Stimulated activated naive B cell treated with anti-CD40 and anti-IgM and Interleukin-4, amounts not matched to agents 10 μg/mL and 1 μg/mL and 100 μg/mL, for 72 hours (primary cell): Measurements from ENCODE around the gene ZKSCAN2.

Experiments
- ATAC-seq, 2 donors: fragments of 150-1000 bp; cut with Tn5 transposase; replicated peaks; 2 replicates each; pipeline ENCODE4 v1.10.0; 2021; ENCODE audit warnings: moderate library complexity in 1 of 2
- DNase-seq: peaks from one replicate; pipeline ENCODE4 v3.0.0; 2021
- H3K27ac Mint-ChIP-seq: one replicate; pipeline ENCODE4 v1.8.0; 2022; ENCODE audit warnings: mild to moderate bottlenecking, mixed read lengths
- H3K27me3 Mint-ChIP-seq, 2 donors: one replicate each; pipeline ENCODE4 v1.8.0; 2022; ENCODE audit warnings: mixed read lengths in 2 of 2
- H3K36me3 Mint-ChIP-seq, 2 donors: one replicate each; pipeline ENCODE4 v1.8.0; 2022; ENCODE audit warnings: mixed read lengths in 2 of 2, mild to moderate bottlenecking in 1 of 2
- H3K4me1 Mint-ChIP-seq, 2 donors: one replicate each; pipeline ENCODE4 v1.8.0; 2022; ENCODE audit warnings: mixed read lengths in 2 of 2, mild to moderate bottlenecking in 1 of 2
- H3K4me3 Mint-ChIP-seq, 2 donors: one replicate each; pipeline ENCODE4 v1.8.0; 2022; ENCODE audit warnings: mild to moderate bottlenecking in 2 of 2, mixed read lengths in 2 of 2, moderate library complexity in 1 of 2
- H3K9me3 Mint-ChIP-seq, 2 donors: one replicate each; pipeline ENCODE4 v1.8.0; 2022; ENCODE audit warnings: mixed read lengths in 2 of 2, mild to moderate bottlenecking in 1 of 2

The ZKSCAN2 gene

GRCh38 chr16:25257956-25258860 is 563 bp upstream of the ZKSCAN2 start:
- peaks cover 29 to 32% of the 10 kb centered on the region in 2 donors for H3K36me3 Mint-ChIP-seq
- peak overlapping the region; percentile 92 to 98 for H3K4me3 Mint-ChIP-seq
- H3K27ac Mint-ChIP-seq: peak overlapping the region; percentile 98
- peak; percentile 63 to 72 for ATAC-seq
- DNase-seq: peak; percentile 83
- peaks cover 28 to 52% of the 10 kb centered on the region in 2 donors for H3K4me1 Mint-ChIP-seq
- no peaks in the 10 kb centered on the region for H3K27me3 Mint-ChIP-seq
- no peaks in the 10 kb centered on the region for H3K9me3 Mint-ChIP-seq

DNA sequence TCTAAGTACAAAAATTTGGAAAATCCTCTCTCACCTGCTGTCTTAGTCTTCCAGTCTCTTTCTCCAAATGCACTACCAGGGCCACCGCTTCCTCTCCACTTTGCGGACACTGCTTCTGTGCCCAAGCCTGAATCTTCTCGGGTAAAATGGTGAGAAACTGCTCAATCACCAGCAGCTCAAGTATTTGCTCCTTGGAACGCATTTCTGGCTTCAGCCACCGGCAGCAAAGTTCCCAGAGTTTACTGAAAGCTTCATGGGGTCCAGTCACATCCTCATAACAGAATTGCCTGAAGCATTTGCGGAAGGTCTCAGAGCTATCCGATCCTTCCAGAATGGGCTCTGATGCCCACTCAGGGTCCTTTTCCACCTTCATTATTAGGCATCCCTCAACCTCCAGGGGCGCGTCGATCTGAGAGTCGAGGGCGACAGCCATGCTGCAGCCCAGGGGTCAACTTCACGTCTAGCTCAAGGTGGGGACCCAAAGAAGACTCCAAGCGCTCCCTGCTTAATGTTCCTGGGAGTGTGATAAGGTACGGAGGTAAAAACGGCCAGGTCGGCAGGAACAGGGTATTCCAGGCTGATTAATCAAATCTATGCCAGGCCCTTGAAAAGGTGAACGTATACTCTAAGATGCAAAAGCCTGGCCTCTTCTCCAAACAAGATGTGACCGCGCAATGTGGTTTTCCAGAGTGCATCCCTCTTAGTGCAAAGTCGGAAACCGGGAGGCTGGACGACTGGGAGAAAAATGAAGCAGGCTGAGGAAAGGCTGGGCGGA is 763 bp downstream of the ZKSCAN2 start:
- H3K36me3 Mint-ChIP-seq: peaks cover 34% of the 10 kb centered on the region in 2 donors
- no peaks in the 10 kb centered on the region for H3K27me3 Mint-ChIP-seq
- peaks cover 28 to 50% of the 10 kb centered on the region in 2 donors for H3K4me1 Mint-ChIP-seq
- no peaks in the 10 kb centered on the region for H3K9me3 Mint-ChIP-seq
- H3K4me3 Mint-ChIP-seq: peak overlapping the region; percentile 92 to 98
- DNase-seq (no peak), ATAC-seq (peak in 1 of 2 donors; percentile 22)
- H3K27ac Mint-ChIP-seq: peak overlapping the region; percentile 95

DNA sequence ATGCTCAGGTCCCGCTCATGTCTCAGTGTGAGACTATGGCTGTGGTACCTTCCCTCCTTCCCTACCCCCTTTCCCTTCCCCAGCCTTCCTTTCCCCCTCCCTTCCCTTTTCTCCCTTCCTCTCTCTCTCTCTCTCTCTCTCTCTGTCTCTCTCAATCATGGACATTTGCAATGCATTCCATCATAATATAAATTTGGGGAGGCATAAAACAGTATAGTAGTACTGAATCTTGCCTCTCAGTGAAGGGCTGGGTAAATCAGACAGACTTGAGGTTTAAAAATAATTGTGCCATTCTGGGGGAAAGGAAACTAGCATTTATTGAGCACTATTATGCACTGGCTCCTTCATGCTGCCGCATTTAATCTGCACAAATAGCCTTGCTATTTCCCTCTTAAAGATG is 4.3 kb downstream of the ZKSCAN2 start:
- peaks cover 33% of the 10 kb centered on the region in 2 donors for H3K36me3 Mint-ChIP-seq
- no peaks in the 10 kb centered on the region for H3K27me3 Mint-ChIP-seq
- ATAC-seq: no peak

DNA sequence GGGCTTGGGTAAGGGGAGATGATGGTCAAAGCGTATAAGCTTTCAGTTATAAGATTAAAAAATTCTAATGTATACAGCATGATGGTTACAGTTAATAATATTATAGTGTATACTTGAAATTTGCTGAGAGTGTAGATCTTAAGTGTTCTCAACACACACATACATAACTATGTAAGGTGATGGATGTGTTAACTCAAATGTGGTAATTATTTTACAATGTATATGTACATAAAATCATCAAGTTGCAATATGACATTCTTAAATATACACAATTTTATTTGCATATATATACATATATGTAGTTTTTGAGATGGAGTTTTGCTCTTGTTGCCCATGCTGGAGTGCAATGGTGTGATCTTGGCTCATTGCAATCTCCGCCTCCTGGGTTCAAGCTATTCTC is 7.2 kb downstream of the ZKSCAN2 start:
- DNase-seq (no peak), ATAC-seq (no peak)
- Mint-ChIP-seq H3K4me3 (no peak overlapping the region), H3K36me3 (peaks cover 41 to 48% of the 10 kb centered on the region in 2 donors), H3K4me1 (peaks cover 0 to 4% of the 10 kb centered on the region in 2 donors), H3K27me3 (no peaks in the 10 kb centered on the region), H3K27ac (no peak overlapping the region), H3K9me3 (peaks cover 3 to 4% of the 10 kb centered on the region in 2 donors)

More for the DNA sequence above, 4.3 kb downstream of the ZKSCAN2 start:
- DNase-seq: no peak
- H3K4me3 Mint-ChIP-seq: no peak overlapping the region
- peaks cover 10 to 23% of the 10 kb centered on the region in 2 donors for H3K4me1 Mint-ChIP-seq
- H3K9me3 Mint-ChIP-seq: peaks cover 2 to 4% of the 10 kb centered on the region in 2 donors
- no peak overlapping the region for H3K27ac Mint-ChIP-seq

- Mint-ChIP-seq H3K27me3 (peaks cover 0 to 2% of the 10 kb centered on the region in 2 donors), H3K4me1 (peaks cover 0 to 6% of the 10 kb centered on the region in 2 donors)
Measured at GRCh38 chr16:25235991-25236390, 21.7 kb downstream of the ZKSCAN2 start.

DNA sequence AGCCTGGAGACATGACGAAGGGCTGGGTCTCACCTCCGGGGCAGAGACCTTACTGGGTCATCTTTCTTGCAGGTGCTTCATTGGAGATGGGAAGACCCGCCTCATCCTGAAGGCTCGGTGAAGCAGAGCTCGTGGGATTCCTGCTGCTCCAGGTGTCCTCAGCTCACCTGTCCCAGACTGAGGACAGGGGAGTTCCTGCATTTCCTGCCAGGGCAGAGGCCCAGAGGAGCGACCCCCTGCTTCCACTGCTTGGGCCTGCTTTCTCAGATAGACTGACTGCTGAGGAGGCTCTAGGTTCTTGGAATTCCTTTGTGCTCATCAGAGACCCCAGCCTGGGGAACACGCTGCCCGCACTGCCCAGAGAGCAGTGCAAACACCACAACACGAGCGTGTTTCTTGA is 29.3 kb downstream of the ZKSCAN2 start:
- Mint-ChIP-seq H3K4me3 (no peak overlapping the region), H3K36me3 (no peaks in the 10 kb centered on the region)
- no peak for DNase-seq

More at GRCh38 chr16:25235991-25236390, 21.7 kb downstream of the ZKSCAN2 start:
- DNase-seq (no peak), ATAC-seq (no peak)
- Mint-ChIP-seq H3K27ac (no peak overlapping the region), H3K36me3 (peaks cover 3 to 9% of the 10 kb centered on the region in 2 donors), H3K4me3 (no peak overlapping the region), H3K9me3 (no peaks in the 10 kb centered on the region)

DNA sequence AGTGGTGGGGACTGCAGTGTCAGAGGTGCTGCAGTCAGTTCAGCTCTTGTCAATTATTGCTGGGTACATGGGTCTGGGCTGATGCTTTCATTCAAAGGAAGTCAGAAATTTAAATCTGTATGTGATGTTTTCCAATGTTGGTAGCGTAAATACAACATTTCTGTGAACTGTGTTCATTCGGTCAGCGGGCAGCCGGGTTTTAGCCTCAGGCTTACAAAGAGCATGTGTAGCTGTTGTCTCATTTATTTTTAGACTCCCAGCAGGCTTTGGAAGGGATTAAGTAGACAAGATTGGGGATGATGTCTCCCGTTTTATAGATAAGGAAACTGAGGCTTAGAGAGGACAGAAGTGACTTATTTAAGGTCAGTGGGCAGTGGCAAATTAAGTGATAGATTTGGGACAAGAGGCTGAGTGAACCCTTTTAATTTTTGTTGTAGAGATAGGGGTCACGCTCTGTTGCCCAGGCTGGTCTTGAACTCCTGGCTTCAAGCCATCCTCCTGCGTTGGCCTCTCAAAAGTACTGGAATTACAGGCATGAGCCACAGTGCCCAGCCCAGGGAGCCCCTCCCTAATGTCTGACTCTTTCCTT is 32.8 kb downstream of the ZKSCAN2 start:
- Mint-ChIP-seq H3K4me1 (peaks cover 2 to 7% of the 10 kb centered on the region in 2 donors), H3K4me3 (no peak overlapping the region), H3K36me3 (no peaks in the 10 kb centered on the region), H3K27ac (no peak overlapping the region), H3K27me3 (peaks cover 0 to 3% of the 10 kb centered on the region in 2 donors), H3K9me3 (no peaks in the 10 kb centered on the region)
- DNase-seq: no peak
- no peak for ATAC-seq

More for the DNA sequence above, 29.3 kb downstream of the ZKSCAN2 start:
- H3K27me3 Mint-ChIP-seq: peaks cover 4 to 6% of the 10 kb centered on the region in 2 donors
- H3K4me1 Mint-ChIP-seq: peaks cover 2 to 8% of the 10 kb centered on the region in 2 donors
- no peak overlapping the region for H3K27ac Mint-ChIP-seq
- ATAC-seq: no peak
- no peaks in the 10 kb centered on the region for H3K9me3 Mint-ChIP-seq

DNA sequence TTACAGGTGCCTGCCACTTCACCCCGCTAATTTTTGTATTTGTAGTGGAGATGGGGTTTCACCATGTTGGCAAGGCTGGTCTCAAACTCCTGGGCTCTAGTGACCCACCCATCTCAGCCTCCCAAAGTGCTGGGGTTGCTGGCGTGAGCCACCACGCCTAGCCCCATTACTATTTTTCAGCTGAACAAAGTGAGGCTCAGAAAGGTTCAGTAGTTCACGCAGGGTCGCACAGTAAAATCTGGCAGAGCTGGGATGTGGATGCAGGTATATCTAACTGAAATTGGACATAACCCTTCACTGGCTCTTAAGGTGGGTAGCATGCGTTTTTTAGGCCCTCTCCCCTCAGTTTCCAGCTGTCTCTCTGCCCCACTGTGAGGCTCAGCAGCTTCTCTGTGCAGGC is 33.7 kb downstream of the ZKSCAN2 start:
- no peak overlapping the region for H3K27ac Mint-ChIP-seq
- no peaks in the 10 kb centered on the region for H3K36me3 Mint-ChIP-seq
- no peak for ATAC-seq
- no peaks in the 10 kb centered on the region for H3K9me3 Mint-ChIP-seq
- H3K27me3 Mint-ChIP-seq: no peaks in the 10 kb centered on the region
- DNase-seq: no peak
- H3K4me1 Mint-ChIP-seq: peaks cover 2 to 7% of the 10 kb centered on the region in 2 donors
- no peak overlapping the region for H3K4me3 Mint-ChIP-seq

- H3K27ac Mint-ChIP-seq: no peak overlapping the region
- peaks cover 0 to 6% of the 10 kb centered on the region in 2 donors for H3K27me3 Mint-ChIP-seq
- DNase-seq (no peak), ATAC-seq (no peak)
- H3K4me1 Mint-ChIP-seq: peaks cover 2 to 7% of the 10 kb centered on the region in 2 donors
- no peaks in the 10 kb centered on the region for H3K36me3 Mint-ChIP-seq
- no peaks in the 10 kb centered on the region for H3K9me3 Mint-ChIP-seq
- H3K4me3 Mint-ChIP-seq: no peak overlapping the region
Measured at GRCh38 chr16:25222959-25223358, 34.7 kb downstream of the ZKSCAN2 start.

- ATAC-seq (no peak), DNase-seq (no peak)
- no peaks in the 10 kb centered on the region for H3K36me3 Mint-ChIP-seq
- no peak overlapping the region for H3K27ac Mint-ChIP-seq
- no peak overlapping the region for H3K4me3 Mint-ChIP-seq
- H3K4me1 Mint-ChIP-seq: no peaks in the 10 kb centered on the region
- peaks cover 4 to 19% of the 10 kb centered on the region in 2 donors for H3K27me3 Mint-ChIP-seq
- no peaks in the 10 kb centered on the region for H3K9me3 Mint-ChIP-seq
Measured at GRCh38 chr16:25219070-25219737, 38.4 kb downstream of the ZKSCAN2 start.

- Mint-ChIP-seq H3K4me1 (no peaks in the 10 kb centered on the region), H3K27me3 (peaks cover 4 to 19% of the 10 kb centered on the region in 2 donors), H3K4me3 (no peak overlapping the region), H3K36me3 (no peaks in the 10 kb centered on the region), H3K9me3 (no peaks in the 10 kb centered on the region), H3K27ac (no peak overlapping the region)
- DNase-seq (no peak), ATAC-seq (no peak)
Measured at GRCh38 chr16:25217921-25218320, 39.7 kb downstream of the ZKSCAN2 start.

GRCh38 chr16:25217112-25217511 is 40.5 kb downstream of the ZKSCAN2 start:
- H3K4me1 Mint-ChIP-seq: no peaks in the 10 kb centered on the region
- no peak for ATAC-seq

GRCh38 chr16:25213709-25214397 is 43.8 kb downstream of the ZKSCAN2 start:
- Mint-ChIP-seq H3K27ac (no peak overlapping the region), H3K36me3 (no peaks in the 10 kb centered on the region)
- no peak for ATAC-seq

More at GRCh38 chr16:25217112-25217511, 40.5 kb downstream of the ZKSCAN2 start:
- peaks cover 4 to 19% of the 10 kb centered on the region in 2 donors for H3K27me3 Mint-ChIP-seq
- H3K36me3 Mint-ChIP-seq: no peaks in the 10 kb centered on the region
- H3K27ac Mint-ChIP-seq: no peak overlapping the region
- DNase-seq: no peak
- H3K9me3 Mint-ChIP-seq: no peaks in the 10 kb centered on the region
- no peak overlapping the region for H3K4me3 Mint-ChIP-seq

More at GRCh38 chr16:25213709-25214397, 43.8 kb downstream of the ZKSCAN2 start:
- no peak for DNase-seq
- Mint-ChIP-seq H3K4me3 (no peak overlapping the region), H3K4me1 (no peaks in the 10 kb centered on the region), H3K27me3 (peaks cover 4 to 19% of the 10 kb centered on the region in 2 donors), H3K9me3 (no peaks in the 10 kb centered on the region)
